HG03457 (cell line): ENCODE measurements around the gene HNRNPH1.

Experiments
- ATAC-seq: cut with Tn5 transposase; IDR thresholded peaks from one replicate; pipeline ENCODE4 v1.9.1; 2021; ENCODE audit warnings: moderate number of reproducible peaks; ENCODE audit not compliant: unreplicated experiment

The HNRNPH1 gene

DNA sequence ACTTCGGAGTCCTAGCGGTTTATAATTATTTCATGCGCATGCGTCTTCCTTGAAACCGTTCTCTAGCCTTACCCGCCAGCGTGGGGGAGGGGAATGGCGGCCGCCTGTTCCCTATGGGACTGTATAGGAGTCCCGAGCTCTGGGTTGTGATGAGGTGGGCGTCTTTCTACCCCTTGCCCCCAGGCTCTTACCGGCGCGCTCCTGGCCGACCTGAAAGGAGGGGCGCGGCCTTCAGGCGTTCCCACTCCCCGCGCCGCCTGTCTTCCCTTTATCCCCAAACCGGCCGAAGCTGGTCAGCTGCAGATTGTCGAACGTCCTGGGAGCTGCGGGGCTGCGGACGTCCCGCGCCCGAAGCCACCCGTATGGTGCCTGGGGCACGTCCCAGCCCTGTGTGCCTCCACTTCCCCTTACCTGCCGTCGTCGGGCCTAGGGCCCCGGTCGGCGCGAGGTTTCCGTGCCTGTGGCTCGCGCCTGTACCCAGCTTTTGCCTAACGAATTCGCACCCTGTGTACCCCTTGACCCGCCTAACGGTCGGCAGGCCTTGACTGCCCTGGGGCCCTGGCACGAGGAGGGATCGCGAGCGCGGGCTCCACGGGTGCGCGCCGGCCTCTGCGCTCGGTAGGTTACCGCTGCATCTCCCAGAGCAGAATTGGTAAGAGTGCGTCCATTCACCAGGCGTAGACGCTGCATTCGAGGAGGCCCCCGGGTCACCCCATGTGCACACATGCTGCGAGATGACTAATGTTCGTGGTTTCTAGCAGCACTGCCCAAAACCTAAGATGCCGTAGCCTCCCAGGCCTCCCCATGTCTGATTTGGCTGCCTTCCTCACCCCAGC, 653 bp upstream of the HNRNPH1 start:
- ATAC-seq, result peak; percentile 16

DNA sequence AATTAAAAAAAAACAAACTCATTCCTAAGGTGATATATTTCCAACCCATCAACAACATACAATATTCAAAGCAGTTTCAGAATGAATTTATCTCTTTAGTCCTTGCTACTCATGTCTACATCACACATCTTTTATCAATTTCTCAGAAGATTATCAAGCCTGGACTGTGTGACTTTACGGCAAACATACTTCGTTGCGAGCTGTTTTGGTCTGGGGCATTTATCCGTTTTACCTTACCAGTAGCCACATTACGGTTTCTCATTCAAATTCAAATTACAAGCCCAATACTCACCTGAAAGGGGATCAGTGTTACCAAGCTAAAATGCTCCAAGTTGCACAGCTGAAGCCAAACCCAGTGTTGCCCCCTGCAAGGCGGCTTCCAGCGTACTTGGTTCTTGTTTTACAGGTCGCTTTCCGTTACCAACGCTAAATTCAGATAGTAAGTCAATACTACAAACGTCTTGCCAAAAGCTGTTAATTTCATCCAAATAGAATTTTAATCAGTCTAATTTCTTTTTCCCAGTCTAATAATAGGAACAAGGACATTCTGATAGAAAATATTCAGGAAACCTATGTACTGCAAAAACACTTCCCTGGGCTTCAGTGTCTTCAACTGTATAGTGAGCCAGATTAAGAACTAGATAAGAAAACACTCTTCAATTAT, 1.8 kb downstream of the HNRNPH1 start:
- ATAC-seq, result no peak

DNA sequence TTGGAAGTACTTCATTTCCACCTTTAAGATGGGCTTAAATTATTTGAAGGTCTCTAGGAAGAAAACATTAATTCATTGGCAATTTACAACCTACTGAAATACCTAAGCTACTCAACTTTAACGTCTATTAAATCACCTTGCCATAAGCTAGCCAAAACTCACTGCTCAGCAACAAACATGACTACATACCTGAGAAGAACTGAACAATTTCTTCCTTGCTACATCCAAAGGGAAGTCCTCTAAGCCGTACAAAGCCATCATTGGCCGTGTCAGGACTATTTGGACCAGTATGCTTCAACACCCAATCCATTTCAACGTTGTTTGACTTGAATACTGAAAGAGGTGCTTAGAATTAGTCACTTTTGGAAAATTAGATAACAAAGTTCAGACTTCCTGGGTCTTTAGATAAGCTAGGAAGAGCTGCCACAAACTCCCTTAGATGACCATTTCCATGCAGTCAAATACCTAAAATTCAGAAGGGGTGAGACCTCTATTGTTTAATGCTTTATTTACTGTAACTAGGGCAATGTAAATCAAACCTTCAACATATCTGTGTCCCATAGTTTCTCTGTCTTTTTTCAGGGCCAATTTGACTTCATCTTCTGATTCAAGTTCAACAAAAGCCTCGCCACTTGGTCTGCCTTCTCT, 2.6 kb downstream of the HNRNPH1 start:
- ATAC-seq, result no peak

DNA sequence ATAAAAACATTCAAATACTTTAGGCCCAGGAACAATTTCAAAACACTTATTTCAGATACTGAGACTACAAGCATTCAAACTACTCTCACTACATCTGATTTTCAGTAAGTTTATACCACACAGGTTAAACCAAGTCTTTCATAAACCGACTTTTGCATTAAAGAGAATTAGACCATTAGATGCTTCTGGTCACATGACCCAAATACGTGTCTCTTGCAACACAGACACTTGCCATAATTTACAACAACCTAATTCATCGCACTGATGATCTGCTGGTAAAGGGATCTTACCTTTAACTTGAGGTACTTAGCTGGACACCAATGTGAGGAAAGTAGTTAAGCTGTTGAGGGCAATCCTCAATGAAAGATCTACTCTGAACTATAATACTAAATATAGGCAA, 3.2 kb downstream of the HNRNPH1 start:
- ATAC-seq, result no peak

DNA sequence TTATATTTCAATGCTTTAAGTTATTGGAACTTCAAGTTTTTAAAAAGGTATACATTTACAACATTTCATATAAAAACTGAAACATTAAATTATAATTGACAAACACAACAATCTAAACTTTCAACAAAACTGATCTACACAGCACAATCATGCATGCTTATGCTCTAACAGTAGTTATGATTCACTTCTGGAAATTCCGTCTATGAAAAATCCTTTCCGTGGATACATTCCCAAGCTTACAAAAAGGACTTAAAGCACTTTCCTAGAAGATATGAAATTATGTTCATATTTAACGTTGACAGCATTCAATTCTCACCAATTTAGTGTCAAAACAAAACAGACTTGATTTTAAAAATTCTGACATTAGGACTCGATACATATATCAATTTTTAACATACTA, 3.7 kb downstream of the HNRNPH1 start:
- ATAC-seq, result no peak

DNA sequence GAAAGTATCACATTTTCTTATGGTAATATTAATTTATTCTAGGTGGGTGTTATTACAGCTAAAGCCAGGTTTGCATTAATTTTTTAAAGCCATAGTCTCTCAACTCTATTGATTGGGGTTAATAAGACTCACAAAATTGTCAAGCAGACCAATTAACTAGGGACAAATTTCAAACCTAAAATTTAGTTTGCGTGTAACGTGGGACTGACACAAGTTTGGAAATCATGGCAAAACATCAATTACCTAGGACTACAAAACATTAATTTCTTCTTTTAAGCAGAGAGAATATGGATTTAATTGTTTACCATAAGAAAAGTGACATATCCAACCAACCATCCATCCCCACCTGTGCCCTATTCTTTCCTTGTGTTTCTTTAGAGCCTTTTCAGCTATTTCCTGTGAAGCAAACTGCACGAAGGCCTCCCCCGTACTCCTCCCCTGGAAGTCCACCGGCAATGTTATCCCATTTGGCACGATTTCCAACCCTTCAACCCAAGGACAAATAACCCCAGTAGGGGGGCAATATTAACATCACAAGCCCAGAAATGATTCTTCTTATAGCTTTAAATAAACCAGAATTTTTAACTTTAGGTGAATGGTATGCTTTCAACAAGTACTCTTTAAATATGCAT, 4.4 kb downstream of the HNRNPH1 start:
- no peak for ATAC-seq

DNA sequence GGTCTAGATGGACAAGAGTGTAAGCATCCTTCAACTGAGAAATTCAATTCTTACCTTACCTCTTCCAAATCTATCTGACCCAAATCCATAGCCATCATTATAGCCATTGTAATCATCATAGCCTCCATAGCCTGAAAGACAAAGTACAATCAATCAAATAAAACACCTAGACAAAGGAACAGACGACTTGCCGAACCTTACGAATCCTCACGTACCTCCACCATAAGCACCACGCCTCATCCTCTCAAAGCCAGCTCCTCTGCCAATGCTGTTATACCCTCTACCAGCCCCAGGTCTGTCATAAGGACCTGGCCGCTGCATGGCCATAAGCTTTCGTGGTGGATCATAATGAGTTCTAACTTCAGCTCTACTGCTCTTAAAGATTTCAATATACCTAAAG, 5.5 kb downstream of the HNRNPH1 start:
- no peak for ATAC-seq

DNA sequence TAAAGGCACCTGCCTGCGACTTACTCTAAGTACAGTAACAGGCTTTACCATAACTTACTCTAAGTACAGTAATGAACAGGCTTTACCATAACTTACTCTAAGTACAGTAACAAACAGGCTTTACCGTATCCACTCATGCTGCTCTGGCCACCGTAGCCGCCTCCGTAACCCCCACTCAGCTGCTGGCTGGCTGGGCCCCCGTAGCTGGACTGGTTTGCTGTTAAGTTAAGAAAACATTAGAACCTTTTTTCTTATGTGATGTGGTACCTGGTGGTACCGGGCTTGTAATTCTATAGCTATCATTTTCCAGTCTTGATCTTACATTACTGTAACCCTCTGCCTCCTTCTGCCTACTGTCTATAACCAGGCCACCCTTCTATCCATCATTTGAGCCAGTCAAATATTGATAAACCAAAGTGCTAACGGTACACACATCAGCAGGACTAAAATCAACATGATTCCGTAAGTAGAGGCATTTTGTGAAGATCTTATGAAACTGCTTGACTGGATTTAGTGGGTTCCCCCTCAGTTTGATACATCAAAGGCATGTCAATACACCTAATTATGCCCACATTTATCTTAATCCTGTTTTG, 7.4 kb downstream of the HNRNPH1 start:
- no peak for ATAC-seq

DNA sequence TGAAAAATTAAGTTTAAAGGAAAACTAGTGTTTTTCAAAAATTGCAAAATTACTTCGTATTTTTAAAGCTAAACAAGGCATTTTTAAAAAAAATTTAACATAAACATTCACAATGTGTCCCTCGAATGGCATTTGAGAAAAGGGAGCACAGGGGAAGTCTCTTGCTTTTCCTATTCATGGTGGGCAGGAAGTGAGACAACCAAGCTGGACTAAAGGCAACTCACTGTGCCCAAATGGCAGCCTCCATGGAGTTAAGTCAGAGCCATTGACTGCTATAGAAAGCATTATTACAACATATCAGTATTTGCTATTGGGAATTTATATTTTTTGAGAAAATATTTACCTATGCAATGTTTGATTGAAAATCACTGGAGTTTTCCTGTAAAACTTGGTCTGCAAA, 8.3 kb downstream of the HNRNPH1 start:
- no peak for ATAC-seq

DNA sequence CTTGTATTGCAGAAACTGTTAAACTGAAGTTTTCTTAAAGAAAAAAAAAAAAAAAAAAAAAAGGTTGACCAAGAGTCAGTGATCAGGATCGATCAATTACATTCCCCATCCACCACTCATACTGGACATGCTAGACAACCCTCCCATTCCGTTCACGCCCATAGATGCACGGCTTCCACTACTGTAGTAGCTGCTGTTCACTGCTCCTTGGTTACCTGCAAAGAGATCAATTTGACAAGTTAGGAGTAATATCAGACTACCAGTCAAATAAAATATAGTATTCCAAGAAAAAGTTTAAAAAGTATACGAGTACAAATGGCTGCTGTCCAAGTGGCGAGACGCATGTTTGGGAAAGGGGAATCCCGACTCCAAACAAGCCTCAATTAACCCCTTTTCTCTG, 8.7 kb downstream of the HNRNPH1 start:
- ATAC-seq, result no peak

DNA sequence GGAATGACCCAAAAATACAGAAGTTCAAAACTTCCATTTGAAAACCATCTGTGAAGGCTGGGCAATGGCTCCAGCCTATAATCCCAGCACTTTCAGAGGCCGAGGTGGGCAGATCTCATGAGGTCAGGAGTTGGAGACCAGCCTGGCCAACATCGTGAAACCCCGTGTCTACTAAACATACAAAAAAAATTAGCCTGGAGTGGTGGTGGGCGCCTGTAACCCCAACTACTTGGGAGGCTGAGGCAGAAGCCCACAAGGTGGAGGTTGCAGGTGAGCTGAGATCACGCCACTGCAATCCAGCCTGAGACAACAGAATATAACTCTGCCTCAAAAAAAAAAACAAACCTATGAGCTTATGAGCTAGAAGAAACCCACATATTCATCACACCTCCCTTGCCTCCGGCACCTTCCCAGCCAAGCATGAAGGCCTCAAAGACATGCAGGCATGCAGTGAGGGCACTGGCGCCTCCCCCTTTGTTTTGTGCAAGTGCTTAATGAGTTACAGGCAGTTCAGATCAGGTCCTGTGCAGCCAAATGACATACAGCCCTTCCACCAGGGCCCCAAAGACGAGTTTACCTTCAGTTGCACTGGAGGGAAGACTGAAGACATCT, 9.9 kb downstream of the HNRNPH1 start:
- no peak for ATAC-seq

DNA sequence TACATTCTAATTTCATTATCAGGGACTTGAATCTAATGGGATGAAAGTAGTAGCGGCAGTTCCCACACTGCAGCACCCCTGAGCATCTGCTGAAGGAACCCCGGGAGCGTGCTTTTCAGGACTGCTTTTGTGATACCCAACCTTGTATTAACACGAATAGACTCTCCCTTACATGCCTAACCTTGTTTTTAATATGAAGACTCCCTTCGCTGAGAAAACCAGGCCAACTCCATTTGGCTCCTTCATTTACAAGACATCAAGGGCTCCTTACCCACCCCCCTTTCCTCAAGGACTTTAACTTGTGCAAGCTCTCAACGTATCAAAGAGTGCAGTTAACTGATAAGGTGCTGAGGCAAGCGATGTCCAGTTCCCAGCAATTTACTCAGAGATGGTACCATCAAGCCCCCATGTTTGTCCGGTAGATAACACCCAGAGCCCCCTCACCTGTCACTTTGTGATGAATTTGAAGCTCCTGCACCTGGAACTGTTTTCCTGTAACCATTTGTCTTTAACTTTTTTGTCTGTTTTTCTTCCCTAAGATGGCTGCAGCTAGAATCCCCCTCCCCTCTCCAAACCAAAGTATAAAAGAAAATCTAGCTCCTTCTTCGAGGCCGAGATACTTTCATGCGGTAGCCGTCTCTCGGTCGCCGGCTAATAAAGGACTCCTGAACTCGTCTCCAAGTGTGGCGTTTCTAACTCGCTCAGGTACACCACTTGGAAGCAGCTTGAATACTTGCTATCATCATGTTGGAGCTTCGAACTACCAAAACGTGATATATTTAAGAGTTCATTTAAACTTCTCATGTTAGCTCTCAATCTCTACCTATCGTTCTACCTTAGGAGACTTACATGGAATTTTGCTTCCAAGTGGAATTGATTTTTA, 10.7 kb downstream of the HNRNPH1 start:
- ATAC-seq, result no peak

DNA sequence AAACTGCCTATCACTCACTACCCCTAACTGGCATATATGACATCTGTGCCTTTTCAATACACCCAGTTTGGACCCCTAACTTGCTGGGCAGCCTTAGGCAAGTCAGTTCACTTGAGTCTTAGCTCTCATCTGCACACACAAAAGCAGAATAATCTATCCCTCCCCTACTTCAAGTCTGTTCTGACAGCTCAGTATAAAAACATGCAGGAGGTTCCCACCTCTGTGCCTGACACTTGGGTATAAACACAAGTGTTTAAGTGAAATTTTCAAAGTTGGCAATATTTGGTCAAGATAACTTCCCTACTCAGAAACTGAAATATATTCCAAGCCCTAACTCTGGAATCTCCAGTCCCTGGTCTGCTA, 12.6 kb downstream of the HNRNPH1 start:
- ATAC-seq, result no peak

DNA sequence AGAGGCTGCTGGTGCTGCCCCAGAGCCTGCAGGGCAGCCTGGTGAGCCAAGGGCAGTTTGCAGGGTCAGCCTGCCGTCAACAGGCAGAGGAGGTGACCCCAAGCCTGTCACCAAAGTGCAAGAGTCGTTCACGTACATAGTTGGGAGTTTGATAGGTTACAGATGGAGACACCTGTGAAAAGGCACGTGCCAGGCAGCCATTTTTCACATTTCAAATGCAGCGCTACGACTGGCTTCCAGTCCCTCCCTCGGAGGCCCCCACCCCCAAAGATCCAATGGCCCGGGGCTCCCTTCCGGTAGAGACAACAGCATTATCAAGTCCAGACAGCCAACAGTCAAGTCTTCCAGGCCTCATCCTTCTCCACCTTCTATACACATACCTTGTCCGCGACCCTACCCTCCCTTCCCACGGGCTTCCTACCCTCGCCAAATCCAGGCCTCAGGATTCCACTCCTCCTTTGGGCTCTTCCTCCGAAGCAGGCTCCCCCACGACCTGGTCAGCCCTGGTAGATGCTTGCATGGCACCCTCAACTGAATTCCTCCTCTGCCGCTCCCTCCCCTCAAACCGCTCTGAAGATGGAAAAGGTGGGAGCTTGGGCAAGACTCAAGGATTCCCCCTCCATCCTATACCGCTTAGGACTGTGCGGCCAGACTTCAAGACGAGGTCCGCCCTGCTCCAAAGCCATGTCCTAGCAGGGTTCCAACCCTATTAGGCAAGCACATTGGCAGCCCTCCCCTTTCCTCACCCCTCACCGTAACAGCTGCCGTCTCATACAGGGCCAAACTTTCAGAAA, 13.2 kb downstream of the HNRNPH1 start:
- ATAC-seq, result no peak

DNA sequence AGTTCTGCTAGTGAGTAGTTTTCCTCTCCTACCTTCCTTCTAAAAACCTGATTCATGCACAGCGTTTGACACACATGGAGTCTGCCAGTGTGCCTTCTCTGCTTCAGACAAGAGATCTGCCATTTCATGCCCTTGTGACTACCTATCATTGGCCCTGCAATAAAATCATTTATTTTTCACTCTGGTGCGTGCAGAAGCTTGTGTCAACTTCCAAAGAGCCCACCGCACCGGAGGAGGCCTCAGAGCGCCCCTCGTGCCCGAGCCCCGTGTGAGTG, 13.7 kb downstream of the HNRNPH1 start:
- ATAC-seq, result no peak

DNA sequence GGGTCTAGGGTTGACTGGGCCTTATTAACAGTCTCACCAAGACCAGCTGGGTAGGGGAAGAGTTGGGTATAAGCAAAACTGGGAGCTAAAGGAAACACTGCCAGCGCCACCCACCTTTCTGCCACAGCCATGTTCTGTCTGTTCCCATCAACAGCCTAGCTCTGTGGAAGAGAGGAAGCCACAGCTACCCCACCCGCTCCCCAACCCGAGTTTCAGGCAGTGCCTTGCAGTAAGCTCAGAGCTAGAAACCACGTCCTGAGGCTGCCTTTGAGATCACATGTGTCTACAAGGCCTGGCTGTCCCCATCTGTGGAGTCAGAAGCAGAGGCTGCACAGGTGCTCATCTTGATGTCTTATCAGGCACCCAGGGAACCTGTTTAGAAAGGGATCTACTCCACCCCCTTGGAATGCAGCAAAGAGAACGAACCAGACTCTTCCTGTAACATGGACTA, 15.3 kb downstream of the HNRNPH1 start:
- no peak for ATAC-seq

DNA sequence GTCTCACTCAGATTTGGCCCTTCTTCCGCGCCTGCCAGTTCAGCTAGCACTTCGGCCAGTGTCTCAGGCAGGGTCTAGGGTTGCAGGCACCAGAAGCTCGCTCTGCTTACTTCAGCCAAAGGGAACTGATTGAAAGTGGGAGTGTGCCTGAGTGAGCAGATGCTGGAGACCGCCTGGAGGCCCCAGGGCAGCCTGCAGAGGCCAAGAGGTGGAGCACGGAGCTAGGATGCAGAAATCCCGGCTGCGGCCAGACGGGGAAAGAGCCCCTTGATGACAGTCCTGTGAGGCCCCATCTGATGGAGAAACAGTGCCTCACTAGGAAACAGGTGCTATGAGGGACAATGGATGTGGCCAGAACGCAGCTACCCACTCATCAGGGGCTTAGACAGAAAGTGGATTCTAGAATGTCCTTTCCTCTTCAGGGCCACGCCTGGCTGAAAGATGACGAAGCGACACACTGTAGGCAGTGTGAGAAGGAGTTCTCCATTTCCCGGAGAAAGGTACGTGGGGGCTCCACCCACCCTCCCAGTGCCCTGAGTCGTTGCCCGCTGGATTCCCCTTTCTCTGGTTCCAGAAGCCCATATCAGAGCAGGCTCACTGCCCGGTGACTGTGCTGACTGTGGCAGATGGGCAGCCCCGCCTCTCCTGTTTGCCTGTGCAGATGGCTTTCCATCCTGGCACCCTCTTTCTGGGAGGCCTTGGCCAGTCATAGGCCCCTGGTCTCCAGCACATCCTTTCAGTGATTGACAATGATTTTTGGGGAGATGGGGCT, 16.1 kb downstream of the HNRNPH1 start:
- ATAC-seq, result no peak

DNA sequence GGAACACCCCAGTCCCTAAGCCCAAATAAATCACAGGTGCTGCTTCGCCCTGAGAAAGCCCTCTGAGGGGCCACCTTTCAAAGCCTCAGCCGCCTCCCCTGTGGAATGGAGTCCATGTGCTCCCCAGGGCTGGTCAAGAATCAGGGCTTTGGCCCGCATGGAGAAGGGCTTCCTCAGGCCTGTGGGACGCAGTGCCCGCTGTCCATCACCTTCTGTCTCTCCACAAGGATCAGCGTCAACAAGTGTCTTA, 16.6 kb downstream of the HNRNPH1 start:
- ATAC-seq, result no peak
